ENCODE results near the gene NOP53.

NOP53 gene

DNA sequence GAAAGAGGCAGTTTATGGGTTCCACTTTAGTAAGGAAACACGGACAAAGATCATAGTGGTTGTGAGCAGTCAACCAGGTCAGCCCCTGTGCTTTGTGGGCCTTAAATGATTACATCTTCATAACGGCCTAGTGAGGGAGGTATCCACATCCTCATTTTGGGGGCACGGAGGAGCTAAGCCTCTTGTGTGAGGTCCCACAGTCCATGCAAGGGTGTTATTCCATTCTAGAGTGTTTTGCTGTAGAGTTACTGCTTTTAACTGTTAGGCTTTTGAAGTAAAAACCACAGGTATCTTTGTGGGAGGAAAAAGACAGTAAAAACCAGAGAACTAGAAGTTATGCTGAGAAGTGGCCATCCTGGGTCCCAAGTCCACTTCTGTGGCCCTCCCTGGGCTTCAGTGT is 4.0 kb downstream of the NOP53 start:
- H3K27ac ChIP-seq = no peak overlapping the region
- H3K4me3 ChIP-seq = no peak overlapping the region
- no peak for DNase-seq (ENCODE audit: low spot score)
- TF ChIP-seq, protein P1, sequence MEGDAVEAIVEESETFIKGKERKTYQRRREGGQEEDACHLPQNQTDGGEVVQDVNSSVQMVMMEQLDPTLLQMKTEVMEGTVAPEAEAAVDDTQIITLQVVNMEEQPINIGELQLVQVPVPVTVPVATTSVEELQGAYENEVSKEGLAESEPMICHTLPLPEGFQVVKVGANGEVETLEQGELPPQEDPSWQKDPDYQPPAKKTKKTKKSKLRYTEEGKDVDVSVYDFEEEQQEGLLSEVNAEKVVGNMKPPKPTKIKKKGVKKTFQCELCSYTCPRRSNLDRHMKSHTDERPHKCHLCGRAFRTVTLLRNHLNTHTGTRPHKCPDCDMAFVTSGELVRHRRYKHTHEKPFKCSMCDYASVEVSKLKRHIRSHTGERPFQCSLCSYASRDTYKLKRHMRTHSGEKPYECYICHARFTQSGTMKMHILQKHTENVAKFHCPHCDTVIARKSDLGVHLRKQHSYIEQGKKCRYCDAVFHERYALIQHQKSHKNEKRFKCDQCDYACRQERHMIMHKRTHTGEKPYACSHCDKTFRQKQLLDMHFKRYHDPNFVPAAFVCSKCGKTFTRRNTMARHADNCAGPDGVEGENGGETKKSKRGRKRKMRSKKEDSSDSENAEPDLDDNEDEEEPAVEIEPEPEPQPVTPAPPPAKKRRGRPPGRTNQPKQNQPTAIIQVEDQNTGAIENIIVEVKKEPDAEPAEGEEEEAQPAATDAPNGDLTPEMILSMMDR (IDR thresholded peaks at IDR 0.05) = no peak

DNA sequence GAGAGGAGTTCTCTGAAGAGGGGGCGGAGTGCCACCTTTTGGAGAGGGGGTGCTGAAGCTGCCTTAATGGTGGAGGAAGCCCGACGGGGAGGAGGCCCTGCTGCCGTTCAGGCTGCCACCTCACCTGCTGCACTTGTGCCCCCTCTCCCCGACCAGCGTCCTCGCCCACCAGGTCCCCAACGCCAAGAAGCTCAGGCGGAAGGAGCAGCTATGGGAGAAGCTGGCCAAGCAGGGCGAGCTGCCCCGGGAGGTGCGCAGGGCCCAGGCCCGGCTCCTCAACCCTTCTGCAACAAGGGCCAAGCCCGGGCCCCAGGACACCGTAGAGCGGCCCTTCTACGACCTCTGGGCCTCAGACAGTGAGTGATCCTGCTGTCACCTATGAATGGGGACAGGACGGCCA is 5.4 kb downstream of the NOP53 start:
- no peak for DNase-seq (ENCODE audit: low spot score)
- no peak overlapping the region for H3K27ac ChIP-seq
- H3K4me3 ChIP-seq = no peak overlapping the region
- TF ChIP-seq, protein P1 (IDR thresholded peaks at IDR 0.05) = no peak

DNA sequence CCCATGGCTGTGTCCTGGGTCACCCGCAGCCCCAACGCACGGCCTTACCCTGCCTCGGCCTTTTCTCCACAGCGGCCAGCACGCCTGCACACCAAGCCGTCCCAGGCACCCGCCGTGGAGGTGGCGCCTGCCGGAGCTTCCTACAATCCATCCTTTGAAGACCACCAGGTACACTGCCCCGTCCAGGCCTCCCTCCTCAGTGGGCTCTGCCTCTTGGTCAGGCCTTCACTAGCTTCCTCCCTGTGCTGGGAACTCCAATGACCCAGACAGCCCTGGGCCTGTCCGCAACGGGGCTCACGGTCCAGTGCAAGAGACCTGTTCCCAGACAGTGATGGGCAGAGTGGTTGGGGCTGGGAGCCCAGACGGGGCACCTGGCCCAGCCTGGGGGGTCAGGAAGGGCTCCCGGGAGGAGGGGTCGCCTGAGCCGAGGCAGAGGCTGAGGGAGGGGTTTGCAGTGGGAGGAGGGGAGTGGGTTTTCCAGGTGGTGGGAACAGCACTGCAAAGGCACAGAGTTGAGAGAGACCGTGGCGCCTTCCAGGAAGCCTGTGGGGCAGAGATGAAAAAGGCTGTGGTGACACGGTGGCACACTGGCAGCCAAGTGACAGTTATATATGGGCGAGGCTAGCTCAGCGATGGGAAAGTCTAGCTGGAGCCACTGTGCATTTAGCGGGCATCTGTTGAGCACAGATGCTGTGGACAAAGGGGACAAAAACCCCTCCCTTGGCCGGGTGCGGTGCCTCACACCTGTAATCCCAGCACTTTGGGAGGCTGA is 7.3 kb downstream of the NOP53 start:
- Histone ChIP-seq H3K27ac (no peak overlapping the region), H3K4me3 (no peak overlapping the region)
- TF ChIP-seq, protein P1 (IDR thresholded peaks at IDR 0.05) = no peak
- DNase-seq (ENCODE audit: low spot score) = no peak

DNA sequence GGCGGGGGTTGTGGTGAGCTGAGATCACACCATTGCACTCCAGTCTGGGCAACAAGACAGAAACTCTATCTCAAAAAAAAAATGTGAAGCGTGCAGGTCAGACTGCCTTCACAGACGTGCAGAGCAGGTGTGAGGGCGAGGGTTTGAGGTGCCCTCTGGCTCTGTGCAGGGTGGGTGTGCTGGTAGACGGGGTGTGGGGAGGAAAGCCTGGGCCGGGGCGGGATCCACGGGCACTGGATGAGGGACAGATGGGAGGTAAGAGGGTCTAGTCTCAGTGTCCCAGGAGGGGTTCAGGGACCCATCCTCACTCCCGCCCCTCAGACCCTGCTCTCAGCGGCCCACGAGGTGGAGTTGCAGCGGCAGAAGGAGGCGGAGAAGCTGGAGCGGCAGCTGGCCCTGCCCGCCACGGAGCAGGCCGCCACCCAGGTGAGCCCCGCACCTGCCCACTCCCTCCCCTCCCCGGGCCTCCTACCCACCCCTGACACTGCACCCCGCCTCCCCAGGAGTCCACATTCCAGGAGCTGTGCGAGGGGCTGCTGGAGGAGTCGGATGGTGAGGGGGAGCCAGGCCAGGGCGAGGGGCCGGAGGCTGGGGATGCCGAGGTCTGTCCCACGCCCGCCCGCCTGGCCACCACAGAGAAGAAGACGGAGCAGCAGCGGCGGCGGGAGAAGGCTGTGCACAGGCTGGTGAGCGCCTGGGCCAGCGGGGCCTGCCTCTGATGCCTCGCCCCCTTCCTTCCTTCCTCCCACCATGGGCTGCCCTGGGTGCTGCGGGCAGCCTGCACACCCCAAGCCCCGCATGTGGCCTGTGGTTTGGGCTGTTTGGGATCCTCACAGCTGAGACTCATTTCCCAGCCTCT is 9.1 kb downstream of the NOP53 start:
- H3K27ac ChIP-seq = no peak overlapping the region
- no peak overlapping the region for H3K4me3 ChIP-seq
- no peak for DNase-seq (ENCODE audit: low spot score)
- TF ChIP-seq, protein P1 (IDR thresholded peaks at IDR 0.05) = no peak

DNA sequence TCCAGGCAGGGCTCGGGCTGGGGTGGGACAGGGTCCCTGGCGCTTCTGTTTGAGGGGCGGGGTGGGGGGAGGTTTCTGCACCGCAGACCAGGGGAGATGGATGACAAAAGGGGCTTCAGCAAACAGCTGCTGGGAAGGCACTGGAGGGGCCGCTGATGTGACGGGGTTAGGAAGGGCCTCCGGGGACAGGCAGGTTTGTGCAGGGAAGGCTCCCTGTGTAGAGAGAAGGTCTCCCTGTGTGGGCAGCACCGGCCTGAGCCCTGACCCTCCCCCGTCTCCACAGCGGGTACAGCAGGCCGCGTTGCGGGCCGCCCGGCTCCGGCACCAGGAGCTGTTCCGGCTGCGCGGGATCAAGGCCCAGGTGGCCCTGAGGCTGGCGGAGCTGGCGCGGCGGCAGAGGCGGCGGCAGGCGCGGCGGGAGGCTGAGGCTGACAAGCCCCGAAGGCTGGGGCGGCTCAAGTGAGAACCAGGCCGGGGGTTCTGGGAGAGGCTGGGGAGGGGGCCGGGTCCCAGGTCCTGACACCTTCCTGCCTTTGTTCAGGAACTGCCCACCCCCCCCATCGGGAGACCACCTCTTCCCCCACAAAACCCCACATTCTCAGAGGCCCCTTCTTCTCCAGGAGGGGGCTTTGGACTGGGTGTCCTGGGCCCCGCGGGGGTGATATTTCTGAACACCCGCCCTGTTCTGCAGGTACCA is 9.9 kb downstream of the NOP53 start:
- Histone ChIP-seq H3K27ac (no peak overlapping the region), H3K4me3 (no peak overlapping the region)
- TF ChIP-seq, protein P1 (IDR thresholded peaks at IDR 0.05) = no peak
- no peak for DNase-seq (ENCODE audit: low spot score)

GRCh38 chr19:47755762-47756626 is 10.6 kb downstream of the NOP53 start:
- H3K4me3 ChIP-seq = no peak overlapping the region
- TF ChIP-seq, protein P1 (IDR thresholded peaks at IDR 0.05) = no peak
- H3K27ac ChIP-seq = no peak overlapping the region
- no peak for DNase-seq (ENCODE audit: low spot score)
